IMR-90 (cell line): ENCODE results near the gene CHMP4B. TPM values are rescaled to one million over a fixed set of nuclear protein-coding genes. Genes with fewer than 3 reads are reported as not detected.

ENCODE experiments used
- ATAC-seq: fragments of 200-7000 bp; cut with Tn5 transposase; 2 replicates; pipeline ENCODE4 v1.9.1; 2020; ENCODE audit warnings: low read depth, mild to moderate bottlenecking, moderate library complexity
- BruUV-seq: library from RNA; stranded (reverse); fragments of 400-500 nt; replicated peaks from 2 replicates; lab custom pipeline; 2021; lab: Mats Ljungman, UMichigan
- CTCF ChIA-PET: fragments of 300-600 bp; formaldehyde crosslinking; extraction: SDS; loops from one replicate; lab custom pipeline; 2021; ENCODE audit warnings: antibody characterized with exemption; lab: Yijun Ruan, JAX
- POLR2A ChIA-PET: fragments of 300-600 bp; sonication (Branson Sonifier 250); formaldehyde crosslinking; loops from one replicate; lab custom pipeline; 2022; ENCODE audit warnings: antibody characterized with exemption; ENCODE audit not compliant: unreplicated experiment; lab: Charles Lee
- DNase-seq: peaks from one replicate; pipeline ENCODE4 v3.0.0; 2013
- H2AFZ ChIP-seq: replicated peaks from 2 replicates; pipeline ENCODE3; 2013; ENCODE audit warnings: low read length, mild to moderate bottlenecking; ENCODE audit not compliant: poor library complexity
- H2AK5ac ChIP-seq: 2 replicates; pipeline ENCODE4 v1.6.1; 2013; ENCODE audit warnings: low read depth, low read length, inconsistent platforms
- H2AK9ac ChIP-seq: replicated peaks from 2 replicates; pipeline ENCODE3; 2013; ENCODE audit warnings: mild to moderate bottlenecking, low read depth, low read length, moderate library complexity; ENCODE audit not compliant: poor library complexity
- H2BK120ac ChIP-seq: 2 replicates; pipeline ENCODE4 v1.6.1; 2013; ENCODE audit warnings: low read depth, low read length, inconsistent platforms
- H2BK15ac ChIP-seq: 3 replicates; pipeline ENCODE4 v1.6.1; 2013; ENCODE audit warnings: low read depth, low read length, inconsistent platforms
- H2BK20ac ChIP-seq: 2 replicates; pipeline ENCODE4 v1.6.1; 2013; ENCODE audit warnings: low read depth, mild to moderate bottlenecking, inconsistent platforms, low read length, moderate library complexity
- H2BK5ac ChIP-seq: 2 replicates; pipeline ENCODE4 v1.6.1; 2013; ENCODE audit warnings: mild to moderate bottlenecking, low read depth, low read length, inconsistent platforms; ENCODE audit not compliant: poor library complexity, severe bottlenecking
- H3K14ac ChIP-seq: replicated peaks from 2 replicates; pipeline ENCODE4 v1.6.1; 2013; ENCODE audit warnings: low read depth, low read length, inconsistent platforms
- H3K18ac ChIP-seq: 2 replicates; pipeline ENCODE4 v1.6.1; 2013; ENCODE audit warnings: low read depth, low read length, control low read depth
- H3K23ac ChIP-seq: 2 replicates; pipeline ENCODE4 v1.6.1; 2013; ENCODE audit warnings: low read depth, low read length, inconsistent platforms
- H3K27ac ChIP-seq: 2 replicates; pipeline ENCODE4 v1.5.1; 2013; ENCODE audit warnings: mild to moderate bottlenecking, control low read depth, low read length; ENCODE audit not compliant: insufficient read depth
- H3K27me3 ChIP-seq: 2 replicates; pipeline ENCODE4 v1.6.1; 2013; ENCODE audit warnings: low read length; ENCODE audit not compliant: control insufficient read depth, insufficient read depth
- H3K36me3 ChIP-seq: 2 replicates; pipeline ENCODE4 v1.6.1; 2013; ENCODE audit warnings: low read length, mixed read lengths; ENCODE audit not compliant: control insufficient read depth, insufficient read depth
- H3K4ac ChIP-seq: 2 replicates; pipeline ENCODE4 v1.6.1; 2013; ENCODE audit warnings: low read depth, low read length, inconsistent platforms
- H3K4me1 ChIP-seq: 2 replicates; pipeline ENCODE4 v1.6.1; 2013; ENCODE audit warnings: low read length, mixed read lengths; ENCODE audit not compliant: control insufficient read depth, insufficient read depth
- H3K4me2 ChIP-seq: 2 replicates; pipeline ENCODE4 v1.6.1; 2013; ENCODE audit warnings: low read depth, mild to moderate bottlenecking, control low read depth, low read length, moderate library complexity
- H3K4me3 ChIP-seq: 2 replicates; pipeline ENCODE4 v1.5.1; 2013; ENCODE audit warnings: low read depth, mild to moderate bottlenecking, control low read depth, low read length, moderate library complexity; ENCODE audit not compliant: insufficient read depth
- H3K56ac ChIP-seq: 2 replicates; pipeline ENCODE4 v1.6.1; 2013; ENCODE audit warnings: low read length, inconsistent platforms; ENCODE audit not compliant: insufficient read depth; ENCODE audit errors: extremely low read depth
- H3K79me1 ChIP-seq, 2 experiments: 2 replicates each; pipeline ENCODE4 v1.6.1; 2013; ENCODE audit warnings: low read length in 2 of 2, inconsistent platforms in 1 of 2, low read depth in 1 of 2
- H3K9ac ChIP-seq: 2 replicates; pipeline ENCODE4 v1.6.1; 2013; ENCODE audit warnings: low read depth, low read length, control low read depth
- H3K9me1 ChIP-seq: 2 replicates; pipeline ENCODE4 v1.6.1; 2013; ENCODE audit warnings: low read length, inconsistent platforms; ENCODE audit not compliant: insufficient read depth
- H3K9me3 ChIP-seq: 2 replicates; pipeline ENCODE4 v1.6.1; 2013; ENCODE audit warnings: low read length; ENCODE audit not compliant: control insufficient read depth, insufficient read depth
- H4K20me1 ChIP-seq: 2 replicates; pipeline ENCODE4 v1.6.1; 2013; ENCODE audit warnings: low read length, inconsistent platforms; ENCODE audit not compliant: insufficient read depth
- H4K5ac ChIP-seq: 2 replicates; pipeline ENCODE4 v1.6.1; 2013; ENCODE audit warnings: mild to moderate bottlenecking, low read depth, low read length, control low read depth
- H4K8ac ChIP-seq, 2 experiments: 2 replicates each; pipeline ENCODE4 v1.6.1; 2013; ENCODE audit warnings: low read depth in 2 of 2, low read length in 2 of 2, control low read depth in 1 of 2, inconsistent platforms in 1 of 2
- H4K91ac ChIP-seq: 2 replicates; pipeline ENCODE4 v1.6.1; 2013; ENCODE audit warnings: low read depth, low read length, inconsistent platforms; ENCODE audit not compliant: insufficient read depth
- BHLHE40 ChIP-seq: fragments of 150-350 bp; IDR thresholded peaks from 2 replicates; pipeline ENCODE4 v1.6.1; 2016; ENCODE audit warnings: mild to moderate bottlenecking, low read depth, low read length
- CEBPB ChIP-seq: IDR thresholded peaks from 2 replicates; pipeline ENCODE4 v1.6.1; 2012; ENCODE audit warnings: low read depth, low read length, improper control_type of control experiment
- CHD1 ChIP-seq: IDR thresholded peaks from 2 replicates; pipeline ENCODE4 v1.6.1; 2012; ENCODE audit warnings: low read depth, low read length, improper control_type of control experiment
- FOS ChIP-seq: fragments of 150-350 bp; IDR thresholded peaks from 2 replicates; pipeline ENCODE4 v1.6.1; 2016; ENCODE audit warnings: low read depth, low read length
- MAFK ChIP-seq: IDR thresholded peaks from 2 replicates; pipeline ENCODE4 v1.6.1; 2012; ENCODE audit warnings: low read depth, low read length, improper control_type of control experiment
- MAZ ChIP-seq: IDR thresholded peaks from 2 replicates; pipeline ENCODE4 v1.6.1; 2012; ENCODE audit warnings: low read depth, mild to moderate bottlenecking, low read length, improper control_type of control experiment, moderate library complexity, borderline replicate concordance
- MXI1 ChIP-seq: IDR thresholded peaks from 2 replicates; pipeline ENCODE4 v1.6.1; 2012; ENCODE audit warnings: low read depth, mild to moderate bottlenecking, low read length, moderate library complexity, borderline replicate concordance
- NFE2L2 ChIP-seq: fragments of 150-350 bp; IDR thresholded peaks from 2 replicates; pipeline ENCODE4 v1.6.1; 2016; ENCODE audit warnings: low read depth, mild to moderate bottlenecking, low read length
- POLR2A ChIP-seq: IDR thresholded peaks from 2 replicates; pipeline ENCODE4 v1.6.1; 2012; ENCODE audit warnings: mild to moderate bottlenecking, low read depth, low read length
- RAD21 ChIP-seq: IDR thresholded peaks from 2 replicates; pipeline ENCODE4 v1.6.1; 2012; ENCODE audit warnings: low read length, improper control_type of control experiment
- RCOR1 ChIP-seq: IDR thresholded peaks from 2 replicates; pipeline ENCODE4 v1.6.1; 2012; ENCODE audit warnings: mild to moderate bottlenecking, low read length, improper control_type of control experiment; ENCODE audit not compliant: insufficient replicate concordance
- RFX5 ChIP-seq: IDR thresholded peaks from 2 replicates; pipeline ENCODE4 v1.8.0; 2012; ENCODE audit warnings: low read depth, mild to moderate bottlenecking, low read length, moderate library complexity
- SMC3 ChIP-seq: fragments of 150-350 bp; IDR thresholded peaks from 2 replicates; pipeline ENCODE4 v1.6.1; 2016; ENCODE audit warnings: low read depth, mild to moderate bottlenecking, antibody characterized with exemption, low read length, moderate library complexity
- WGBS, 2 experiments: methylation state at CpG; one replicate each; pipeline versions ENCODE4 v1.1.5 to v1.1.7; 2013; ENCODE audit warnings: missing lambda C conversion rate in 2 of 2; ENCODE audit not compliant: insufficient read length in 1 of 2; ENCODE audit errors: extremely low coverage in 2 of 2; 5-methylcytosine and 5-hydroxymethylcytosine counted together
- dilution Hi-C: fragments of 300-500 bp; cut with HindIII; formaldehyde crosslinking; loops from one replicate; pipeline ENCODE4 v1.14.3; 2018; ENCODE audit warnings: low sequenced_read_pairs; ENCODE audit not compliant: unreplicated experiment
- in situ Hi-C: fragments of 300-500 bp; cut with MboI; formaldehyde crosslinking; loops from 3 replicates; pipeline ENCODE4 v1.14.3; 2019; ENCODE audit warnings: low sequenced_read_pairs, inconsistent platforms, mixed read lengths
- intact Hi-C: fragments of 100-400 bp; cut with micrococcal nuclease; formaldehyde crosslinking; loops from 2 replicates; pipeline ENCODE4 v1.10.0; 2022
- polyA plus RNA-seq, 3 experiments: library from polyadenylated mRNA; depleted of rRNA; stranded (reverse); fragments of >200 nt; gene quantifications; 2 replicates each; pipeline ENCODE4 v1.2.3, GENCODE V29; 2012; ENCODE audit warnings: low replicate concordance in 1 of 3
- total RNA-seq: library from RNA; depleted of rRNA; stranded (reverse); fragments of >200 nt; gene quantifications from 2 replicates; pipeline ENCODE4 v1.2.3, GENCODE V29; 2012
- TF ChIP-seq, protein P1 (sequence below): conservative IDR thresholded peaks from 2 replicates; pipeline ENCODE4 v1.5.1; 2012; ENCODE audit warnings: mild to moderate bottlenecking, low read depth, low read length, improper control_type of control experiment
- TF ChIP-seq, protein P2 (sequence below): fragments of 150-350 bp; IDR thresholded peaks from 2 replicates; pipeline ENCODE4 v1.6.1; 2016; ENCODE audit warnings: low read depth, mild to moderate bottlenecking, low read length, moderate library complexity, borderline replicate concordance
- TF ChIP-seq, protein P3 (sequence below): fragments of 150-350 bp; IDR thresholded peaks from 2 replicates; pipeline ENCODE4 v1.6.1; 2017; ENCODE audit warnings: mild to moderate bottlenecking, antibody characterized with exemption, low read length, low read depth

CHMP4B gene
- total and polyA plus RNA-seq, 2 of the 4 experiments (the other 2 are of a cell fraction): 30.3 to 94.8 TPM

DNA sequence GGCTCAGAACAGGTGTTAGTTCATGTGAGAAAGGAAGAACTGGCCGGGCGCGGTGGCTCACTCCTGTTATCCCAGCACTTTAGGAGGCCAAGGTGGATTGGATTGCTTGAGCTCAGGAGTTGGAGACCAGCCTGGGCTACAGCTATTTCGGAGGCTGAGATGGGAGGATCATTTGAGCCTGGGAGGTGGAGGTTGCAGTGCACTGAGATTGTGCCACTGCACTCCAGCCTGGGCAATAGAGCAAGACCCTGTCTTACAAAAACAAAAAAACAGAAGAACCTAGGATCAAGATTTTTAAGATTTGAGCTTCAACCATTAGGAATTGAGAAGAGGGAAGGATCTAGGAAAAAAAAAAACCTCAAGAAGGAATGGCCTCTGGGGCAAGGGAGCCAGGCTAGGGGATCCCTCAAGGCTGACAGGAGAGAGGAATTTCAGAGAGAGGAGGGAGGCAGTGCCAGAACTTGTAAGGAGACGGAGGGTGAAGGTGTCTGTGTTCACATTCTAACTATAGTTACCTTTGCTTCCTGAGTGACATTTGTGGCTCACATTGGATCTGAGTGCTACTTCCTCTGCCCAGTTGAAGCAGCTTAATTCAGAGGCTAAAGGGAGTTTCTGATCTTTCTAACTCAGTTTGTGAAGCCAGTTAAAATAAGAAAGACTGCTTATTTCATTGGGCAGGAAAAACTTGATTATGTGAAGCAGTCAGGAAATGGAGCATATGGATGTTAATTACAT is 26.1 kb downstream of the CHMP4B start:
- Histone ChIP-seq H3K4me2 (no peak overlapping the region), H4K20me1 (peaks cover 92% of the 10 kb centered on the region), H3K4ac (no peak overlapping the region), H3K27me3 (no peaks in the 10 kb centered on the region), H2AK5ac (no peak overlapping the region), H3K56ac (no peak overlapping the region), H2AK9ac (no peak overlapping the region), H2BK5ac (no peak overlapping the region), H2BK20ac (no peak overlapping the region), H3K27ac (no peak overlapping the region), H3K9me1 (peaks cover 35% of the 10 kb centered on the region), H3K4me3 (no peak overlapping the region), H2AFZ (no peak overlapping the region), H2BK120ac (no peak overlapping the region), H3K4me1 (peaks cover 5% of the 10 kb centered on the region), H4K91ac (no peak overlapping the region), H3K9ac (no peak overlapping the region), H4K8ac (no peak overlapping the region), H2BK15ac (no peak overlapping the region), H3K18ac (no peak overlapping the region), H4K5ac (no peak overlapping the region), H3K23ac (no peak overlapping the region), H3K14ac (no peak overlapping the region), H3K79me1 (peaks cover 60 to 93% of the 10 kb centered on the region in 2 experiments), H3K36me3 (no peaks in the 10 kb centered on the region), H3K9me3 (no peaks in the 10 kb centered on the region)
- DNase-seq: no peak
- ATAC-seq: no peak
- CTCF ChIA-PET: interaction anchor here (0.6 kb wide), 1 partner anchor 307 kb away, joined by 3 read pairs; no protein-coding TSS in a partner anchor
- in situ Hi-C loops (no loop called here), intact Hi-C loops (no loop called here), dilution Hi-C loops (no loop called here)
- TF ChIP-seq RCOR1: no peak
- TF ChIP-seq MAFK: no peak
- no peak for TF ChIP-seq FOS
- TF ChIP-seq SMC3: no peak
- TF ChIP-seq, protein P1, sequence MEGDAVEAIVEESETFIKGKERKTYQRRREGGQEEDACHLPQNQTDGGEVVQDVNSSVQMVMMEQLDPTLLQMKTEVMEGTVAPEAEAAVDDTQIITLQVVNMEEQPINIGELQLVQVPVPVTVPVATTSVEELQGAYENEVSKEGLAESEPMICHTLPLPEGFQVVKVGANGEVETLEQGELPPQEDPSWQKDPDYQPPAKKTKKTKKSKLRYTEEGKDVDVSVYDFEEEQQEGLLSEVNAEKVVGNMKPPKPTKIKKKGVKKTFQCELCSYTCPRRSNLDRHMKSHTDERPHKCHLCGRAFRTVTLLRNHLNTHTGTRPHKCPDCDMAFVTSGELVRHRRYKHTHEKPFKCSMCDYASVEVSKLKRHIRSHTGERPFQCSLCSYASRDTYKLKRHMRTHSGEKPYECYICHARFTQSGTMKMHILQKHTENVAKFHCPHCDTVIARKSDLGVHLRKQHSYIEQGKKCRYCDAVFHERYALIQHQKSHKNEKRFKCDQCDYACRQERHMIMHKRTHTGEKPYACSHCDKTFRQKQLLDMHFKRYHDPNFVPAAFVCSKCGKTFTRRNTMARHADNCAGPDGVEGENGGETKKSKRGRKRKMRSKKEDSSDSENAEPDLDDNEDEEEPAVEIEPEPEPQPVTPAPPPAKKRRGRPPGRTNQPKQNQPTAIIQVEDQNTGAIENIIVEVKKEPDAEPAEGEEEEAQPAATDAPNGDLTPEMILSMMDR: no peak
- TF ChIP-seq CEBPB: no peak
- TF ChIP-seq POLR2A: no peak
- TF ChIP-seq, protein P2, sequence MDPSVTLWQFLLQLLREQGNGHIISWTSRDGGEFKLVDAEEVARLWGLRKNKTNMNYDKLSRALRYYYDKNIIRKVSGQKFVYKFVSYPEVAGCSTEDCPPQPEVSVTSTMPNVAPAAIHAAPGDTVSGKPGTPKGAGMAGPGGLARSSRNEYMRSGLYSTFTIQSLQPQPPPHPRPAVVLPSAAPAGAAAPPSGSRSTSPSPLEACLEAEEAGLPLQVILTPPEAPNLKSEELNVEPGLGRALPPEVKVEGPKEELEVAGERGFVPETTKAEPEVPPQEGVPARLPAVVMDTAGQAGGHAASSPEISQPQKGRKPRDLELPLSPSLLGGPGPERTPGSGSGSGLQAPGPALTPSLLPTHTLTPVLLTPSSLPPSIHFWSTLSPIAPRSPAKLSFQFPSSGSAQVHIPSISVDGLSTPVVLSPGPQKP: no peak
- TF ChIP-seq NFE2L2: no peak
- no peak for TF ChIP-seq RFX5
- TF ChIP-seq RAD21: no peak
- TF ChIP-seq BHLHE40: no peak
- TF ChIP-seq CHD1: no peak
- TF ChIP-seq MAZ: no peak
- TF ChIP-seq, protein P3, sequence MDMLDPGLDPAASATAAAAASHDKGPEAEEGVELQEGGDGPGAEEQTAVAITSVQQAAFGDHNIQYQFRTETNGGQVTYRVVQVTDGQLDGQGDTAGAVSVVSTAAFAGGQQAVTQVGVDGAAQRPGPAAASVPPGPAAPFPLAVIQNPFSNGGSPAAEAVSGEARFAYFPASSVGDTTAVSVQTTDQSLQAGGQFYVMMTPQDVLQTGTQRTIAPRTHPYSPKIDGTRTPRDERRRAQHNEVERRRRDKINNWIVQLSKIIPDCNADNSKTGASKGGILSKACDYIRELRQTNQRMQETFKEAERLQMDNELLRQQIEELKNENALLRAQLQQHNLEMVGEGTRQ: no peak
- TF ChIP-seq MXI1: no peak
- WGBS, 2 experiments: 96% methylated on average over 3 of the region's 5 CpGs; no CpG with 5 or more reads in 1 of the 2 experiments
- BruUV-seq: no TSS peak
- POLR2A ChIA-PET: no interaction called here
